Measurements from ENCODE around the gene CFAP77.

CFAP77 gene

GRCh38 chr9:132597073-132597775 is 187.2 kb downstream of the CFAP77 start:
- DNase-seq (ENCODE audit: low spot score): peak; percentile 29

- no peak for DNase-seq (ENCODE audit: low spot score)
These were observed 190.4 kb downstream of the CFAP77 start for GRCh38 chr9:132600326-132600984.

GRCh38 chr9:132602207-132602606 is 192.2 kb downstream of the CFAP77 start:
- DNase-seq (ENCODE audit: low spot score): no peak

GRCh38 chr9:132605387-132605786 is 195.4 kb downstream of the CFAP77 start:
- no peak for DNase-seq (ENCODE audit: low spot score)

- no peak for DNase-seq (ENCODE audit: low spot score)
These were observed 196.1 kb downstream of the CFAP77 start for GRCh38 chr9:132606066-132606465.

- peak; percentile 29 for DNase-seq (ENCODE audit: low spot score)
These were observed 199.2 kb downstream of the CFAP77 start for GRCh38 chr9:132609184-132609583.

GRCh38 chr9:132609829-132610228 is 199.8 kb downstream of the CFAP77 start:
- DNase-seq (ENCODE audit: low spot score): no peak

- DNase-seq (ENCODE audit: low spot score): no peak
These were observed 200.7 kb downstream of the CFAP77 start for GRCh38 chr9:132610661-132611060.

GRCh38 chr9:132614324-132614723 is 204.3 kb downstream of the CFAP77 start:
- DNase-seq (ENCODE audit: low spot score): no peak

- DNase-seq (ENCODE audit: low spot score): no peak
These were observed 205.8 kb downstream of the CFAP77 start for GRCh38 chr9:132615774-132616173.

GRCh38 chr9:132616725-132617124 is 206.7 kb downstream of the CFAP77 start:
- no peak for DNase-seq (ENCODE audit: low spot score)

GRCh38 chr9:132622159-132622558 is 212.1 kb downstream of the CFAP77 start:
- no peak for DNase-seq (ENCODE audit: low spot score)

Measured in globus pallidus (tissue), 1 donor.